HG02678 (cell line): Measurements from ENCODE around the gene ZC3H8.

Experiments
- ATAC-seq: cut with Tn5 transposase; IDR thresholded peaks from one replicate; pipeline ENCODE4 v1.9.1; 2021; ENCODE audit warnings: mild to moderate bottlenecking, moderate library complexity; ENCODE audit not compliant: unreplicated experiment

The ZC3H8 gene

DNA sequence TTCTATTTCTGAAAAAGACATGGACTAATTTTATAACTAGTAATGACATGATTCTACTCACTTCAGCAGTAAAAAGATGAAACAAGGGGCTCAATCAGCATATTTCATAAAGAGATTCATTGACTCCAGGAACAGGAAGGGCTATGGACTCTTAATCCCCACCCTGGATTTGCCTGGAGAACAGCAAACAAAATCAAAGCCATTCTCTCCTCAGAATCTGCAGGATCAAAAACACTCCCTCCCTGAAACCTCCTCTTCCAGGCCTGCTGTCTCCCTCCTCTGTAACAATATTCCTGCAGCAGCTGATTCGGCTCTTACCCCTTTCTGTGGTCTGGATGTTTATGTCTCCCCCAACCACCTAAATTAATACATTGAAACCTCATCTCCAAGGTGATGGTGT is 57.0 kb downstream of the ZC3H8 start:
- ATAC-seq, result no peak

DNA sequence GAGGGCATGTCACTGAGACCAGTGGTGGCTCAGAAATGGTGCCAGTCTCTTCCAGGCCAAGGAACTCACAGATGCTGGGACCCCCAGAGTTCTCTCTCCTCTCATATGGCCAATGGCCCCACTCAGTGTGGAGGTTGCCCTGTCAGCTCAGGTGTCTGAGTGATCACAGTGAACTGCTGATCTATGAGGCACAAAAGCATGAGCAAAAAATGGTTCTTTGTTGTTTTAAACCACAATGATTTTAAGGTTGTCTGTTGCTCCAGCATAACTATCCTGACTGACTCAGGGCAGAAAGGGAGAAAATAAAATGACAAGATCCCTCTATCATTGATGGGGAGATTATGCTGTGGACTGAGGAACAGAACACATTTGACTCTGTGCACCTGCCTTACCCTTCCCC is 58.9 kb downstream of the ZC3H8 start:
- no peak for ATAC-seq

DNA sequence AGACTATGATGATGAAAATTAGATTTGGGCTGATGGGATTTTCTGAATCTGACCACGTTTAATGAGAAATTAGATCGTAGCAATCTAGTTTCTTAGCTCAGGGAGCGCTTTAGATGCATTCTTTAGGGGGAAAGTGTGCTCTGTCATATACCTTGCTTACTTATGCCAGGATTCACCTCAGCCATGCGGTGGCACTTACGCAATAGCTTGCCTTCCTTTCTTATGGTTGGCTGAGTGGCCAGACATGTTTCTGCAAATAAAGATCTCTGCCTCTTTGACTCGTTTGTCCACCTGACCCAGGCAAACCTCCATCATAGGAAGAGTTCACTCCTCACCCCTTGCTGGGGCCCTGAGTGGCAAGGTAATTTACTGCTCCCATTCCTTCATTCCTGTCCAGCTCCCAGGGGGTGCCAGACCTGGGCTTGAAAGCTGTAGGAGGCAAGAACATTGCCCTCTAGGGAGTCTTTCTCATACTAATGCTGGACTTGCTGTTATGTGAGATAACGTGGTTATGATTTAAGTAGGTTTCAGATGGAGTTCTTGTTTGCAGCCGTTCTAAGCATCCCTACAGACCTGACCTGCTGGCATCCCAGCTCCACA is 59.6 kb downstream of the ZC3H8 start:
- no peak for ATAC-seq

DNA sequence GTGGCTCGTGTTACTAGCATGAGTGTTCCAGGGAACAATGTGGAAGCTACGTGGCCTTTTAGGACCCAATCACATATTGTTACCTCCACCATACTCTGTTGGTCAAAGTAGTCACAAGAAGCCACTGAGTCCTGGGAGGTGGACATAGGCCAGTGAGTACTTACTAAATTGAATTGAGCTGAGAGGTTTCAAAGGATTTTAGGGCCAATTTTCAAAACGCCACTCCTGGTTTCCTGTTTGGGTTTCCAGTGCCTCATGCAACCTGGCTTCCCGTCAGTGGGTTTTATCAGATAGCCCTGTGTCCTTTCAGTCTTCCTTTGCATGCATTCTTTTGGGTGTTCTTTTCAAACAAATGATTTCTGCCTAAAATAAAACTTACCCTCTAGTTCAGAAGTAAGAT is 60.4 kb downstream of the ZC3H8 start:
- no peak for ATAC-seq

DNA sequence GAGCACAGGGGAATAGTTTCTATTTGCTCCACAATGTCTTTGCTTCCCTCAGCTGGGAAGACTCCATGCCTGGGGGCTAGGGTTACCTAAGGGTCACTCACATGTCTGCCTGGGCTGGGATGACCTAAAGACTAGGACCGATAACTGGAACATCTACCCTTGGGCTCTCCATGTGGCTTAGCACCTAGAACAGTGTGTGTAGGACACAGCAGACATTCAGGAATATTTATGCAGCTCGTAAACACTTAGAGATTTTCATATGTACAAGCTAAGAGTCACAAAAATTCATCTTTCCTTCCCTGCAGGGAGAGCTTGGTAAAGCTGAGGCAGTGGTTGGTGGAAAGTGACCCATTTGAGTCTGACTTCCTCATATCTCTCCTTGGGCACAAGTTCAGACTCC is 60.8 kb downstream of the ZC3H8 start:
- no peak for ATAC-seq

DNA sequence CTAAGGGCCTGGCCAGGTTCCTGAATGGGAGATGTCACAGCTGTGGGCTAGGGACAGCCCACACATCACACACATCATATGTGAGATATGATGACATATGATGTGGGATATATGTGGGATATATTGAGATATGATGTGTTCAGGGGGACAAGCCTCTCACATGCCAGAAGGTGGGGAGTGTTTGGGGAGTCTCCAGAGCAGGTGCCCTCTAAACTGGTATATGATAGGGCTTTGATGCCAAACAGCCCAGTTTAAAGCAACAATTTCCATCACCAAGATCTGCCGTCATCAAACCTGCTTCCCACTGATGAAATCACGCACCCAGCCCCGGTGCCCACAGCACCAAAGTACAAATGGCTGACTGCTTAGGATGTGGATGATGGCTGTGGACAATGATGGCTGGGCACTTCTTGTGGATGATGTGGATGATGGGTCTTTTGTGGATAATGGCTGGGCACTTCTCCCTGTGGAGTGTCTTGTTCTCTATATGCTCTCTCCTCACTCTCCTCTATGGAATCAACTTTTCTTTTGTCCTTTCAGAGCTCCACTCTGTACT is 65.8 kb downstream of the ZC3H8 start:
- ATAC-seq, result no peak

DNA sequence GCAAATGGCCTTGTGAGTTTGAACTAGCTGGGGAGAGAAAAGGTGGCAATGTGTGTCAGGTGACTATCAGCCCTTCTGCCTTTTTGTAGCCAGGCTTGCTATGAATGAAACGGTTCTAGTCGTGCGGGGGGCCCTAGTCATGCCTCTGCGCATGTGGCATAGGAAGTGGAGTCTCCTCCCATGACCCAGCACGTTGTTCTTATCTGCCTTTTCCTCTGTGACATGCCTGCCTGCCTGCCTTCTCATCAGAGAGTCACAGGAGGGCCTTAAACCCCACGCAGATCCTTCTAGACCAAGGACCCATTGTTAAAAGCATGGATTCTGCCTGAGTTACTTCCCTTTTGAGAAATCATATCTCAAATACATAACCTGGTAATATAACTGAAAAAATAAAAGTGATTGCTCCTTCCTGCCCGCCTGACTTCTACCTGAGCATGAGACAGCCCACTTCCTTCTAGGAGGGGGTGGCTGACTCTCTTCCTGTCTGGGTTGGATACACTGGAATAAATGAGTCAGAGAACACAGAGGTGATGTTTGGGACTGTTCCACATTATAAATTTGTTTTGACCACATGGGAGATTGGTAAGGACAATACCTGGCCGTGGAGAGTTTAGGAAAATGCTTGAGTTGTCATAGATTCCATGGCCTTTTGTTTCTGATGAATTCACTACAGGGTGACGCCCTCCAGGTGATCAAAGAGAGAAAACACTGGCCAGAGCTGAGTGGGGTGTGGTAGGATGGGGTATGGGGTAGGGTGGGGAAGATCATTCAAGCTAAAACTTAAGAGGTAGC is 66.8 kb downstream of the ZC3H8 start:
- no peak for ATAC-seq

DNA sequence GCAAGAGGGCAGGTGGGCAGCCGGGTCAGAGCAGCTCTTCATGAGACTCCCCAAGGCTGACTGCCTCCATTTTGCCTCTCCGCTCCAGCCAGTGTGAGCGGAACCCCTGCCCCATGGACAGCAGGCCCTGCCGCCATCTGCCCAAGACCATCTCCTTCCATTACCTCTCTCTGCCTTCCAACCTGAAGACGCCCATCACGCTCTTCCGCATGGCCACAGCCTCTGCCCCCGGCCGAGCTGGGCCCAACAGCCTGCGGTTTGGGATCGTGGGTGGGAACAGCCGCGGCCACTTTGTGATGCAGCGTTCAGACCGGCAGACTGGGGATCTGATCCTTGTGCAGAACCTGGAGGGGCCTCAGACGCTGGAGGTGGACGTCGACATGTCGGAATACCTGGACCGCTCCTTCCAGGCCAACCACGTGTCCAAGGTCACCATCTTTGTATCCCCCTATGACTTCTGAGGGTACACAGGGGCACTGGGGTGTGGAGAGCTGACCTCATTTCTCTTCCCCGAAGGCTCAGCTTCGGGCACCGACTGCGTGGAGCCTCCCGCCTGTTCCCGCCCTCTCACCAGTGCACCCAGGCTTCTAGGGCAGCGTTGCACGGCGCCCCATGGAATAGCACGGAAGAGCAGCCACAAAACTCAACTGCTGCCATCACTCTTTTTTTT is 67.7 kb downstream of the ZC3H8 start:
- no peak for ATAC-seq

DNA sequence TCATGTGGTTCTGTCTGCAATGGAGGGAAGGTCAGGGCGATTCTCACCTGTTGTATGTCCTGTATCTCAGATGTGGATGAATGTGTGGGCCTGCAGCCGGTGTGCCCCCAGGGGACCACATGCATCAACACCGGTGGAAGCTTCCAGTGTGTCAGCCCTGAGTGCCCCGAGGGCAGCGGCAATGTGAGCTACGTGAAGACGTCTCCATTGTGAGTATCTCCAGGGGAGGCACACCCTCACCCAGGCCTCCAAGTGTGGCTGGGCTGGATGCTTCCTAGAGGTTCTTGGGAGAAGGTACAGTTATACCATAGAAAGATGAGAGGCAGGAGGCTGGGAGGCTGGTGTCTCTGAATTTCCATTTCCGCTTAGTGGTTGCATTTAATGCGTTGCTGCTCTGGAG is 69.7 kb downstream of the ZC3H8 start:
- no peak for ATAC-seq

DNA sequence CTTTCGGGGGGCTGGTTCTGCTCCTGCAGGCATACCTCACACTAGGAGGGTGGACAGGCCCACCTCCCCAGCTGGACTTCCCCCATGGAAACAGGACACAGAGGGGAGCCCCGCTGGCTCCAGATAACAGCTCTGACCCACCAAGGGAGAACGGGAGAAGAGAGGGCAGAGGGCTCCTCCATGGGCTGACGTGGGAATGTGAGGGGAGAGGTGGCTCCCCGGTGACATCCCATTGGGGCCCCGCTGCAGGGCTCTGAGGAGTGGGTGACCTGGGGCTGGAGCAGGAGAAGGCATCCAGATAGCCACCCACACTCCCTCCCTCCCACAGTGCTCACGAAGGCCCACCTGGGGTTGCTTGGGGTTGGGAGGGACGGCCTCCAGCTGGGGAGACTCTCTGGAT is 70.7 kb downstream of the ZC3H8 start:
- ATAC-seq, result no peak

DNA sequence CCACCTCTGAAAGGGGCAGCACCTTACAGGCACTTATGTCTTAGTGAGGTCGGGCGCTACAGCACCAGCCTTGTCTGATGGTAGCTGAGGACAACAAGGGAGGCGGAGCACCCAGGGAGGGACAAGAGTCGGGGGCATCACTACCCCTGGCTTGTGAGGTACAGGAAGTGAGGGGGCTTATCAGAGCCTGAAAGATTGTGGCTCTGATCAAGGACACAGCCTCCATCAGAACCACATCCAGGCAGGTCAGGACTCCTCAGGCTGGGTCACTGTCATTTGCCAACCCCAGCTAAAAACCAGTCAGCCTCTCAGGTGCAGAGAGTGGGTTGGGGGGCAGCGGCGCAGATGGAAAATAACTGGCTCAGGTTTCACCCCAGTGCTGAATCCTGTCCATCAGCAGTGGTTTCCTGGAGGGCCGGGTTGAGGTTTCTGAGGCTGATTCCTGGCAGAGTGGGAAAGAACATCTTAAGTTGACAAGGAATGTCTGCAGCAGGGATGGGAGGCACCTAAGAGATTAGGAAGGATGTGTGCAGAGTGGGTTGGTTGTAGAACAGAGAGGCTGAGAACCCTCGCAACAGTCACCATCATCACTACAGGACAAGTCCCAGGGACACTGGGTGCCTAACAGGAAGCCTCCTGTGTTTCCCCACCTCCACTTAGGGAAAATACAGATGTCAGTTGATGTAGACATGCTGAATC is 71.4 kb downstream of the ZC3H8 start:
- no peak for ATAC-seq

DNA sequence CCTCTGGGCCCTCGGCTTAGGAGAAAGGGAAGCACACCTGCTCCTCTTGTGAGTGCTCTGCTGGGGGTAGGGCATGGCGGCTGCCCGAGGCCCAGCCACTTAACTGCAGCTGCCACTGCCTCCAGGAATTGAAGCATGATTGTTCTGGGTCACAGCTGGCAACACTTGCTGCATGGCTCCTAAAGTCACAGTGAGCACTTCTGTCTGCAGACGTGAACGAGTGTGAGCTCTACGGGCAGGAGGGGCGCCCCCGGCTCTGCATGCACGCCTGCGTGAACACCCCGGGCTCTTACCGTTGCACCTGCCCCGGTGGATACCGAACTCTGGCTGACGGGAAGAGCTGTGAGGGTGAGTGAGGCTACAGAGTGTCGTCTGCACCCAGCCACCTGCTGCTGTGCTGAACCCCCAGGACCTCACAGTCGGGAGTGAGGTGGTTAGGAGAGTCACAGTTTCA is 72.2 kb downstream of the ZC3H8 start:
- no peak for ATAC-seq

DNA sequence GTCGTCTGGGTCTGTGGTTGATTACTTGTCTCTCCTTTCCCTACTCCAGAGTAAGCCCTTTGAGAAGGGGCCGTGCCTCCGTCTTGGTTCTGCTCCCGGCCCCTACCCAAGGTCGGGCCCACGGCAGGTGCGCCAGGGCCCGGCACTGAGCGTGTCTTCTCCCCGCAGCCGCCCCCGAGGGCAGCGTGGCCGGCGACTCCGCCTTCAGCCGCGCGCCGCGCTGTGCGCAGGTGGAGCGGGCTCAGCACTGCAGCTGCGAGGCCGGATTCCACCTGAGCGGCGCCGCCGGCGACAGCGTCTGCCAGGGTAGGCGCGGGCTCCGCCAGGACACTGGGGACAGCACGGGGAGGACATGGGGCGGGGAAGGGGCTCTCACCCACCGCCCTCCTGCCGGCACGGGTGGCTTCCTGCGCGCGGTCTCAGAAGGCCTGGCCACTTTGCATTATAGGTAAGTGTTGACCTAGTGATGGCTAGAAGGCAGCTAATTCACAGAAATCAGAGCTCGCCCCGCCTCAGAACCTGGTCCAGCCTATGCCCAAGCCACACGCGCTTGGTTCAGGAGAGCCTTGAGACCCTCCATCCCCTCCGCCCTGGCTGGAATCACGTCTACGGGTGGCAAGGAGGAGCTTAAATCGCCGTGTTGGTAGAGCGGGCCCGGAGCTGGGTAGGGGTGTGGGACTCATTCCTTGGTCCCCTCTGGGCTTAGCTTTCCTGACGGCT is 73.1 kb downstream of the ZC3H8 start:
- ATAC-seq, result no peak

DNA sequence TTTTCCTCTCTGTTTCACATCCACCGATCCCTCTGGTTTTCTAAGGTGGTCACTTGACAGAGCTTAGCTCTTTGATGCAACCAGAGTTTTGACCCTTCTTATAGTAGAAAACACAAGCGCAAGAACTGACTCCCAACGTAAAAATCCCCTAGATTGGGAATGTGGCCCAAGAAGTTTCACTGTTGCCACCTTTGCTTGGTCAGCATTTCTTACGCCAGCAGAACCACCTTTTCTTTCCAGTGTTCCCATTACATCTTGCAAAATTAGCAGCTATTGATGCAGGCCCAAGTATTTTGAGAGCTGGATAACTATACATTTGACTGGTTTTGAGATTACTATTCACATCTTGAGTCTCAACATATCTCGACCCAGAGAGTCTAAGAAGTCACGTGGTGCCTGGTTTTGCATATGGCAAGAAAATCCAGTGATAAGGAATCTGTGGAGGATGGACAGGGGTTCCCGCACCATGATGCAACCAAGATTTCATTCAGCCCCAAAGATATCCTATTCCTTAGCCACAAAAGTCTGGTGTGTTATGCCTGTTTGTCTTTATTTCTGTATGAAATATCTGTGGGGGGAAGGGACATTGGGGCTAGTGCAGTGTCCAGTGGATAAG is 78.8 kb downstream of the ZC3H8 start:
- ATAC-seq, result no peak

DNA sequence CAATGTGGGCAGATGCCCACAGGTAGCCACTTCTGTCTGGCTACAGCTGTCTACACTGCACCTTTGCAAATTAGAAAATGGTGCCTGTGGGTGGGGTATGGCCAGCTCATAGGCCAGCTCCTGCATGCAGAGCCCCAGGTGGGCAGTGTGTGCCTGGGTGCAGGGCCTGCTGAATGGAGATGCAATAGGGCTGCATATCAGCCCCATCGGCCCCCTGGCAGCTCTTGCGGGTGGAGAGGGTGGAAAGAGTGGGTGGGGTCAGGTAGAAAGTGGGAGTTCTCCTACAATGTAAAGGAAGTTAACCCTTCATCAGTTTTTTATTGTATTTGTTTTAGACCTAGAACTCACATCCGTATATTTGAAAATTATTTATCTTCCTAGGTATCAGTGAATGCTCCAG is 79.5 kb downstream of the ZC3H8 start:
- ATAC-seq, result no peak

DNA sequence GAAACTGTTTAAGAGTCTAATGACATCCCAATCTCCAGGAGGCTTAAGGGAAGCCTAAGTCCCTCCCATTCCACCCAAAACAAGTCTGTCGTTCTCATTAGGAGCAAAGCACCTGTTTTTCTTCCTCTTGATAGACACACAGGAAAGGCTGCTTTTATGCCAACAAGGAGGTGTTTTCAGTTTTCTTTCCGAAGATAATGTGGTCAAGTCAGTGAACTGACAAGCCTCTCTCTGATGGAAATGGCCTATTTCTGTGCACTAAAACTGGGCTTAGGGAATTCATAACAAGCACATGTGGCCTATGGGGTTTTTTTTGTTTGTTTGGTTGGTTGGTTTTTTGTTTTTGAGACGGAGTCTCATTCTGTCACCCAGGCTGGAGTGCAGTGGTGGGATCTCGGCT is 80.5 kb downstream of the ZC3H8 start:
- no peak for ATAC-seq

DNA sequence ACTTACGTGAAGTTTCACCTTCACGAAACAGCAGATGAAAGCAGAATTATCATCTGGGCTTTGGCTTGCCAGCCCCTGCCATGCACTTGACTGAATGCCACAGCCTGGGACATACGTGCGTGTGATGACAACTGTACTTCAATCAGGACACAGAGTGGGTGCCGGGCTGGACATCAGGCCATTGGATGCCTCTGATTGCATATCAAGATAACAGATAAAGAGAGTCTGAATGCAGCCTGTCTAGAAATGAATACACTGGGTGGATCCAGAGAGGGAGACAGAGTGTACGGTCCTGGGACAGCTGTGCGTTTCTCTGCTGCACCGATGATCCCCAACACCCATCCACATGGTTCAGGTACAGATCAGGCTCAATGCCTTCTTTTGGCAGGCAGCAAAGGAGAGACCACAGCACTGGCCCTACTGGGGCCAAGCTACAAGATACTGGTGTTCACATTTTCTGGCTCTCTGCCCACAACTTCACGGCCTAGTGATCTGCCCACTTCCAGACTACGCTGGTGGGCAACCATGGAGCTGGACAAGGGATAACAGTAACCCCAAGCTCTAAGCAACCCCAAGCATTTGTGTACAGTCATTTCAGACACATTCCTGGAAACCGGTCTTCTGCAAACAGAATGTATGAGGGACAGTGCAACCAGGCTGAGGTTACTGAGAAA is 81.1 kb downstream of the ZC3H8 start:
- no peak for ATAC-seq

DNA sequence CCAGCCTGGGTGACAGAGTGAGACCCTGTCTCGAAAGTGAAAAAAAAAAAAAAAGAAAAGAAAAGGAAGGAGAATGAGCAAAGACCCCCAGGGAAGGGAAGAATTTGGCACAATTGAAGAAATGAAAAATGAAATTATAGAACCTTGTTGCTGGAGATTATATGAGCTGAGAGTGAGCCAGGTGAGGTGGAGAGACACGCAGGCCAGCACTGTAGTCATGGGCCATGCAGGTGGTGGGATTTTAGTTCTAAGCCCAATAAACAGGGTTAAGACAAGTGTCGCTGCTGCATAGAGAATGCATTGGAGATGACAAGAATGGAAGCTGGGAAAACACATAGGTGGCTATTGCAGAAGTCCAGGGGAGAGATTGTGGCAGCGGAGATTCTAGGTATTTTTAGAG is 84.3 kb downstream of the ZC3H8 start:
- no peak for ATAC-seq

DNA sequence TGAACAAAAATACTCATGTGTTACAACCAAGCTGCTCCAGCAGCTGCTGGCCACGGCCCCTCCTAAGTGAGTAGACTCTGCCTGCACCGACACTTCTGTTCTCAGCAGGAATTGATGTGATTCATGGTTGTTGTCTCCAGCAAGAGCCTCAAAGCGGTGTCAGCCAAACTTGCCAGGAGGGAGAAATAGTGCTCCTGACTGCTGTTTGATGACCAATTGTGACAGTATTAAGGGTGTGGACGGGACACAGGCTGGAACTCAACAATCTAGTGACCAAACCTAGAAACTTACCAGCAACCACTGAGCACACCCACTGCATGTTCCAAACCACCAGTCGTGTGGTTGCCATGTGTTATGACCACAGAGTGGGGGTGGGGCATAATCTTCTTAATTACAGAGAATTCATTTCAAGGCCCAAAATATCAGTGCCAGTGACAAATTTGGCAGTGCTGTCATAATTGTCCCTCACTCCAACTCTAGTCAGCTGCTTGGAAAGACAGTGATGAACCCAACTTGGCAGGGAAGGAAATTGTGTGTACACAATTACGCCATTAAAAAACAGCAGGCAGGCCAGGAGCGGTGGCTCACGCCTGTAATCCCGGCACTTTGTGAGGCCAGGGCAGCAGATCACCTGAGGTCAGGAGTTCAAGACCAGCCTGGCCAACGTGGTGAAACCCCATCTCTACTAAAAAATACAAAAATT is 86.3 kb downstream of the ZC3H8 start:
- ATAC-seq, result no peak
